Mucosa of descending colon (tissue), 3 donors: Measurements from ENCODE around the gene GRK3. TPM values are rescaled to one million over a fixed set of nuclear protein-coding genes. Genes with fewer than 3 reads are reported as not detected.

Experiments used
- ATAC-seq: fragments of 200-7000 bp; cut with Tn5 transposase; one replicate; pipeline ENCODE4 v1.9.1; 2020; ENCODE audit warnings: mild to moderate bottlenecking, moderate library complexity
- DNase-seq, 3 donors: peaks; one replicate each; pipeline ENCODE4 v3.0.0-alpha.2; 2020
- H3K36me3 ChIP-seq: fragments of 200-600 bp; one replicate; pipeline ENCODE4 v1.8.0; 2021; ENCODE audit warnings: low read depth, mild to moderate bottlenecking
- H3K4me1 ChIP-seq: fragments of 200-600 bp; one replicate; pipeline ENCODE4 v1.8.0; 2021; ENCODE audit warnings: low read depth, mild to moderate bottlenecking
- H3K4me3 ChIP-seq: fragments of 200-600 bp; one replicate; pipeline ENCODE4 v1.8.0; 2021; ENCODE audit warnings: mild to moderate bottlenecking
- H3K9me3 ChIP-seq: fragments of 200-600 bp; one replicate; pipeline ENCODE4 v1.8.0; 2021; ENCODE audit warnings: mild to moderate bottlenecking
- intact Hi-C, 2 donors: fragments of 100-400 bp; cut with DNase I in 1 of 2; cut with micrococcal nuclease in 1 of 2; formaldehyde crosslinking; loops; one replicate each; pipeline versions ENCODE4 v1.11.0 to v1.11.1; 2022; cut with DNase I, micrococcal nuclease
- total RNA-seq, 3 donors: library from RNA; stranded (reverse); fragmentation: NEBNext Ultra II Directional in 2 of 3; extraction: Animal tissue kit (Norgen Biotek cat#: 25700) in 2 of 3; gene quantifications; one replicate each; pipeline versions ENCODE4 v1.2.1 to v1.2.4, GENCODE V29; 2021 to 2023
- TF ChIP-seq, protein P1 (sequence below): fragments of 200-600 bp; IDR thresholded peaks from one replicate; pipeline ENCODE4 v1.8.0; 2022; ENCODE audit warnings: antibody characterized with exemption, mild to moderate bottlenecking
- donor health status: DM: no; HTN: no; CAD: no; lungs with moderate emphysema.
- donor health status: DM: no; HTN: no; CAD: no.
- donor health status: DM: no; HTN: yes; CAD: no.

GRK3 gene
- total RNA-seq, 3 donors from 2014 or later: 2.1 to 16.1 (median 3.2) TPM

DNA sequence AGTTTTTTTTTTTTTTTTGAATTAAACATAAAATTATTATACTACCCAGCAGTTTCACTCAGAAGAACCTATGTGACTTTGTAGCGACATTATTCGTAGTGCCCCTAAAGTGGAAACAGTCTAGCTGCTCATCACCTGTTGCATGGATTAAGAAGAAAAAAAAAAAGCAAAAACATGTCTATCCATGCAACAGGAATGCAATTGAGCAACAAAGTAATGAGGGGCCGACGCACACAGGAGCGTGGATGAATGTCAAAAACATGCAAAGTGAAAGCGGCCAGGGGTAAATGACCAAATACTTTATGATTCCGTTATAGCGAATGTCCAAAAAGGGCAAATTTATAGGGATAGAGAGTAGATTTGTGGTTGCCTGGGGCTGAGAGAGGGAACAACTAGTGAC is 193.8 kb downstream of the GRK3 start:
- Histone ChIP-seq H3K4me1 (no peaks in the 10 kb centered on the region), H3K9me3 (no peaks in the 10 kb centered on the region), H3K4me3 (no peak overlapping the region), H3K36me3 (no peaks in the 10 kb centered on the region)
- DNase-seq (no peak), ATAC-seq (no peak)
- TF ChIP-seq, protein P1, sequence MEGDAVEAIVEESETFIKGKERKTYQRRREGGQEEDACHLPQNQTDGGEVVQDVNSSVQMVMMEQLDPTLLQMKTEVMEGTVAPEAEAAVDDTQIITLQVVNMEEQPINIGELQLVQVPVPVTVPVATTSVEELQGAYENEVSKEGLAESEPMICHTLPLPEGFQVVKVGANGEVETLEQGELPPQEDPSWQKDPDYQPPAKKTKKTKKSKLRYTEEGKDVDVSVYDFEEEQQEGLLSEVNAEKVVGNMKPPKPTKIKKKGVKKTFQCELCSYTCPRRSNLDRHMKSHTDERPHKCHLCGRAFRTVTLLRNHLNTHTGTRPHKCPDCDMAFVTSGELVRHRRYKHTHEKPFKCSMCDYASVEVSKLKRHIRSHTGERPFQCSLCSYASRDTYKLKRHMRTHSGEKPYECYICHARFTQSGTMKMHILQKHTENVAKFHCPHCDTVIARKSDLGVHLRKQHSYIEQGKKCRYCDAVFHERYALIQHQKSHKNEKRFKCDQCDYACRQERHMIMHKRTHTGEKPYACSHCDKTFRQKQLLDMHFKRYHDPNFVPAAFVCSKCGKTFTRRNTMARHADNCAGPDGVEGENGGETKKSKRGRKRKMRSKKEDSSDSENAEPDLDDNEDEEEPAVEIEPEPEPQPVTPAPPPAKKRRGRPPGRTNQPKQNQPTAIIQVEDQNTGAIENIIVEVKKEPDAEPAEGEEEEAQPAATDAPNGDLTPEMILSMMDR: no peak
- intact Hi-C loops: no loop called here

DNA sequence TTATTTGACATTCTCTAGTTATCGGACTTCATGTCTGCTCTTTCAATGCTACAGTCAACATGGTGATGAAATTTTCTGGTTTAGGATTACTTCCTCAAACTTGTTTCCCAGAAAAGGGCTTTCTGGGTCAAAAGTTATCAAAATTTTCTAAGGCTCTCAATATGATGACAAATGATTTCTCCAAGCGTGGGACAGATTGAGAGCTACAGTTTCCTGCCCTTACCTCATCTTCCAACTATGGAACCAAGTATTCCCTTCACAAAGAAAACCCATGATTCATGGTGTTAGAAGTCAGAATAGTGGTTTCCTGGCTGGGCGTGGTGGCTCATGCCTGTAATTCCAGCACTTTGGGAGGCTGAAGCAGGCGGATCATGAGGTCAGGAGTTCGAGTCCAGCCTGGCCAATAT is 195.4 kb downstream of the GRK3 start:
- TF ChIP-seq, protein P1: no peak
- ATAC-seq: no peak
- no peaks in the 10 kb centered on the region for H3K36me3 ChIP-seq
- intact Hi-C loops: no loop called here
- no peaks in the 10 kb centered on the region for H3K9me3 ChIP-seq
- no peak overlapping the region for H3K4me3 ChIP-seq
- DNase-seq: no peak
- H3K4me1 ChIP-seq: no peaks in the 10 kb centered on the region

DNA sequence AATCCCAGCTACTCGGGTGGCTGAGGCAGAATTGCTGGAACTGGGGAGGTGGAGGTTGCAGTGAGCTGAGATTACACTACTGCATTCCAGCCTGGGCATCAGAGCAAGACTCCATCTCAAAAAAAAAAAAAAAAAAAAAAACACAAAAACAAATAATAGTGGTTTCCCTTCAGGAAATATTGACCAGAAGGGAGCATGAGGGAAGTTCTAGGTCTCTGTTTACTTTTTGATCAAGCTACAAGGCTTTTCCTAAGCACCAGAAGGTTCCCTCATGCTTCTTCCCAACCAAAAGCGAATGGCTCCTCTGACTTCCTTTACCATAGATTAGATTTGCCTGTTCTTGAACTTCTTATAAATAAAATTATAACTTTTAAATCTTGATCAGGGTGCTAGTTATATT is 195.8 kb downstream of the GRK3 start:
- ATAC-seq (no peak), DNase-seq (no peak)
- Histone ChIP-seq H3K4me1 (no peaks in the 10 kb centered on the region), H3K9me3 (no peaks in the 10 kb centered on the region), H3K4me3 (no peak overlapping the region), H3K36me3 (no peaks in the 10 kb centered on the region)
- intact Hi-C loops: no loop called here
- TF ChIP-seq, protein P1: no peak

DNA sequence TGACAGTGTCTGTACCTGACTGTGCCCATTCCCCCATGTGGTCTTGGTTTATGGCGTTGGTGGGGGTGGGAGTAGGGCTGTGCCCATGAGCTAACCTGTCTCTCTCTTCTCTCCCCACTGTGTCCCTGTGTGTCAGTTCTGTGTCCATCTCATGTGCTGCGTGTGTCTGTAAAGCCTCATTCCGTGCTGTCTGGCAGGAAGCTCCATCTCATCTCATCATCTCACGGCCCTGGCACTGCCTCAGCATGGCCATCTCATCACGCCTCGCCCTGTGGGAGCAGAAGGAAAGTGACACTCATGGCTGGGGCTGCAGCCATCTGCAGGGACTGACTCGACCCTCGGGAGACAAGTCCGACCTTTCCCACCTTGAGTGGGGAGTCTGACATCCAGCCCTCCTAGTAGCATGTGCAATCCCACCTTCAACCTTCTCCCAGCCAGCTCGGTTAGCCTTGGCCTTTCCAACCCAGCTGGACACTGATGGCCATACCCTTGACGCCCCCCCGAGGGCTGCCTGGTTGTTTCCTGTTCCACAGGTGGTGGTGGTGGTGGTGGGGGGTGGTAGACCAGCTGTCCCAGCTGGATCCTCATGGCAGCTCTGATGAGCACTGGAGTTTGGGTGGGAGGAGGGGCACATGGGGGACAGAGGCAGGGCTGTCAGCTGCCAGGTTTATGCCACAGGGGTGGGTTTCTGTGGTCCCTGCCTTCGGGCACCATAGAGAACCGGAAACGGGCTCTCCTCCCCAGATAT is 196.5 kb downstream of the GRK3 start:
- Histone ChIP-seq H3K9me3 (no peaks in the 10 kb centered on the region), H3K36me3 (no peaks in the 10 kb centered on the region), H3K4me1 (no peaks in the 10 kb centered on the region), H3K4me3 (no peak overlapping the region)
- DNase-seq: no peak
- intact Hi-C loops: no loop called here
- TF ChIP-seq, protein P1: no peak
- ATAC-seq: no peak

DNA sequence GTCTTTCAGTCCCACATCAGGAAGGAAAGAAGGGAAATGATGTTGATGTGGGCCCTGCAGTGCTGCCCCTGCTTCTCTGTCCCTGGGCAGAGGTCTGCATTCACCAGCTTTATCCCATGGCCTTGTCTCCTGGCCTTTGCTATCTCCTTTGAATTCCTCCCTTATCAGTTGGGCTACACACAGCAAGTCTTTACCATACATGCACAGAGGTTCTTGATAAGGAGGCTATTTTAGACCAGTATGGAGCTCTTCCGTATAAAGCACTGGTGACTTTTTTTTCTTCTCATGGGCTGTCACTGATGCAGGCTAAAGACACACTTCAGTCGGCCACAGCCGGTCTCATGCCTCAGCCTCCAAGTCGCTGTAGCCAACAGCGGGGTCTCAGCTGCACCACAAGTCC is 197.7 kb downstream of the GRK3 start:
- TF ChIP-seq, protein P1: no peak
- no peak for ATAC-seq
- Histone ChIP-seq H3K4me3 (no peak overlapping the region), H3K36me3 (no peaks in the 10 kb centered on the region), H3K4me1 (no peaks in the 10 kb centered on the region), H3K9me3 (no peaks in the 10 kb centered on the region)
- intact Hi-C loops: no loop called here
- no peak for DNase-seq
